8988T (cell line): ENCODE results near the gene LCOR.
"Not testable (repeated sequence)": the region's sequence is repeated elsewhere in the genome, so short reads cannot be mapped to it uniquely, and the experiment has no call there.

Experiments used
- DNase-seq: peaks from one replicate; pipeline ENCODE4 v3.0.0; 2011

LCOR gene

GRCh38 chr10:96943161-96943560 lies 111.1 kb downstream of the LCOR start:
- not testable (repeated sequence) for DNase-seq

GRCh38 chr10:96947036-96947435 lies 114.9 kb downstream of the LCOR start:
- no peak for DNase-seq

- no peak for DNase-seq
Observed at GRCh38 chr10:96949039-96949683, 117.1 kb downstream of the LCOR start.

- no peak for DNase-seq
Observed at GRCh38 chr10:96951954-96952353, 119.9 kb downstream of the LCOR start.

GRCh38 chr10:96955794-96956193 lies 123.7 kb downstream of the LCOR start:
- DNase-seq = no peak

GRCh38 chr10:96958071-96958470 lies 126.0 kb downstream of the LCOR start:
- DNase-seq = no peak

GRCh38 chr10:96959733-96960132 lies 127.6 kb downstream of the LCOR start:
- no peak for DNase-seq

GRCh38 chr10:96960872-96961271 lies 128.8 kb downstream of the LCOR start:
- DNase-seq = no peak

GRCh38 chr10:96964131-96964530 lies 132.0 kb downstream of the LCOR start:
- no peak for DNase-seq

GRCh38 chr10:96967847-96968246 lies 135.7 kb downstream of the LCOR start:
- DNase-seq = no peak

GRCh38 chr10:96968682-96969423 lies 136.8 kb downstream of the LCOR start:
- DNase-seq = no peak

- DNase-seq = no peak
Observed at GRCh38 chr10:96971324-96971723, 139.2 kb downstream of the LCOR start.

- DNase-seq = no peak
Observed at GRCh38 chr10:96972264-96972663, 140.2 kb downstream of the LCOR start.

GRCh38 chr10:96973809-96974747 lies 142.0 kb downstream of the LCOR start:
- DNase-seq = no peak

- no peak for DNase-seq
Observed at GRCh38 chr10:96975136-96975535, 143.0 kb downstream of the LCOR start.

- no peak for DNase-seq
Observed at GRCh38 chr10:96978621-96979154, 146.6 kb downstream of the LCOR start.

GRCh38 chr10:96982149-96982930 lies 150.2 kb downstream of the LCOR start:
- DNase-seq = no peak

GRCh38 chr10:96984541-96985131 lies 152.5 kb downstream of the LCOR start:
- DNase-seq = no peak

GRCh38 chr10:96986200-96986856 lies 154.2 kb downstream of the LCOR start:
- no peak for DNase-seq

GRCh38 chr10:96987141-96987841 lies 155.2 kb downstream of the LCOR start:
- no peak for DNase-seq

- no peak for DNase-seq
Observed at GRCh38 chr10:96987842-96988175, 155.7 kb downstream of the LCOR start.
